Activated CD8-positive, alpha-beta T cell treated with anti-CD3 and anti-CD28 coated beads for 36 hours (primary cell): ENCODE measurements around the gene SHROOM3. TPM values are rescaled to one million over a fixed set of nuclear protein-coding genes. Genes with fewer than 3 reads are reported as not detected.

ENCODE experiments used
- ATAC-seq: fragments of 200-7000 bp; cut with Tn5 transposase; one replicate; pipeline ENCODE4 v1.10.0; 2021; ENCODE audit warnings: mild to moderate bottlenecking, moderate library complexity
- CTCF ChIA-PET: fragments of 350-600 bp; sonication (Branson Sonifier 250); formaldehyde crosslinking; loops from one replicate; lab custom pipeline; 2021; ENCODE audit warnings: antibody characterized with exemption; lab: Charles Lee
- POLR2A ChIA-PET: fragments of 350-600 bp; sonication (Branson Sonifier 250); formaldehyde crosslinking; loops from one replicate; lab custom pipeline; 2021; ENCODE audit warnings: antibody characterized with exemption; lab: Charles Lee
- DNase-seq: peaks from one replicate; pipeline ENCODE4 v3.0.0-alpha.2; 2020
- H3K27ac Mint-ChIP-seq: one replicate; pipeline ENCODE4 v1.8.0; 2021; ENCODE audit warnings: mild to moderate bottlenecking, mixed read lengths
- H3K27me3 Mint-ChIP-seq: one replicate; pipeline ENCODE4 v1.8.0; 2021; ENCODE audit warnings: mixed read lengths
- H3K36me3 Mint-ChIP-seq: one replicate; pipeline ENCODE4 v1.8.0; 2021; ENCODE audit warnings: low read depth, mixed read lengths
- H3K4me1 Mint-ChIP-seq: one replicate; pipeline ENCODE4 v1.8.0; 2021; ENCODE audit warnings: low read depth, mixed read lengths
- H3K4me3 Mint-ChIP-seq: one replicate; pipeline ENCODE4 v1.8.0; 2021; ENCODE audit warnings: mild to moderate bottlenecking, moderate library complexity, mixed read lengths
- H3K9me3 Mint-ChIP-seq: one replicate; pipeline ENCODE4 v1.8.0; 2021; ENCODE audit warnings: mixed read lengths
- CTCF ChIP-seq: fragments of 200-600 bp; IDR thresholded peaks from one replicate; pipeline ENCODE4 v1.8.0; 2022; ENCODE audit warnings: antibody characterized with exemption, mild to moderate bottlenecking
- intact Hi-C: fragments of 100-400 bp; cut with micrococcal nuclease; formaldehyde crosslinking; loops from one replicate; pipeline ENCODE4 v1.10.0; 2022
- total RNA-seq, 2 experiments: library from RNA; stranded (reverse); gene quantifications; one replicate each; pipeline ENCODE4 v1.2.3, GENCODE V29; 2021

Gene SHROOM3
- total RNA-seq, 2 experiments from 2014 or later: not detected

GRCh38 chr4:76637712-76638361 is 202.8 kb downstream of the SHROOM3 start:
- Mint-ChIP-seq H3K27me3 (peaks cover 19% of the 10 kb centered on the region), H3K9me3 (no peaks in the 10 kb centered on the region), H3K4me3 (no peak overlapping the region), H3K4me1 (no peaks in the 10 kb centered on the region), H3K27ac (no peak overlapping the region), H3K36me3 (no peaks in the 10 kb centered on the region)
- ATAC-seq: no peak
- no peak for TF ChIP-seq CTCF
- ChIA-PET POLR2A (no interaction called here), CTCF (interaction anchor here (0.7 to 1.0 kb wide), 2 partner anchors 15 to 244 kb away, joined by 3 read pairs; no protein-coding TSS in a partner anchor)
- intact Hi-C loops: no loop called here
- DNase-seq: no peak

- CTCF ChIA-PET: interaction anchor here (1.0 kb wide), 1 partner anchor 134 kb away, joined by 3 read pairs; no protein-coding TSS in a partner anchor
- DNase-seq (no peak), ATAC-seq (no peak)
- no peak for TF ChIP-seq CTCF
- Mint-ChIP-seq H3K4me3 (no peak overlapping the region), H3K27me3 (peaks cover 16% of the 10 kb centered on the region), H3K36me3 (no peaks in the 10 kb centered on the region), H3K27ac (no peak overlapping the region), H3K9me3 (no peaks in the 10 kb centered on the region), H3K4me1 (no peaks in the 10 kb centered on the region)
- intact Hi-C loops: no loop called here
- POLR2A ChIA-PET: no interaction called here
These were observed 204.3 kb downstream of the SHROOM3 start for GRCh38 chr4:76639288-76639687.

GRCh38 chr4:76640353-76640910 is 205.4 kb downstream of the SHROOM3 start:
- no peaks in the 10 kb centered on the region for H3K36me3 Mint-ChIP-seq
- ChIA-PET CTCF (no interaction called here), POLR2A (no interaction called here)
- intact Hi-C loops: no loop called here
- ATAC-seq (no peak), DNase-seq (no peak)
- no peak overlapping the region for H3K27ac Mint-ChIP-seq
- TF ChIP-seq CTCF: no peak
- H3K4me1 Mint-ChIP-seq: no peaks in the 10 kb centered on the region
- H3K4me3 Mint-ChIP-seq: no peak overlapping the region
- H3K9me3 Mint-ChIP-seq: no peaks in the 10 kb centered on the region
- H3K27me3 Mint-ChIP-seq: peaks cover 13% of the 10 kb centered on the region

GRCh38 chr4:76641351-76641750 is 206.3 kb downstream of the SHROOM3 start:
- TF ChIP-seq CTCF: no peak
- CTCF ChIA-PET: no interaction called here
- H3K4me3 Mint-ChIP-seq: no peak overlapping the region
- H3K9me3 Mint-ChIP-seq: no peaks in the 10 kb centered on the region
- no peak for DNase-seq
- no peaks in the 10 kb centered on the region for H3K4me1 Mint-ChIP-seq
- ATAC-seq: no peak
- H3K36me3 Mint-ChIP-seq: no peaks in the 10 kb centered on the region
- peaks cover 15% of the 10 kb centered on the region for H3K27me3 Mint-ChIP-seq
- intact Hi-C loops: no loop called here
- POLR2A ChIA-PET: no interaction called here
- H3K27ac Mint-ChIP-seq: no peak overlapping the region

- no peaks in the 10 kb centered on the region for H3K4me1 Mint-ChIP-seq
- H3K9me3 Mint-ChIP-seq: no peaks in the 10 kb centered on the region
- no peak for ATAC-seq
- intact Hi-C loops: no loop called here
- CTCF ChIA-PET: no interaction called here
- H3K4me3 Mint-ChIP-seq: no peak overlapping the region
- peaks cover 16% of the 10 kb centered on the region for H3K27me3 Mint-ChIP-seq
- no peak for TF ChIP-seq CTCF
- DNase-seq: no peak
- H3K36me3 Mint-ChIP-seq: no peaks in the 10 kb centered on the region
- H3K27ac Mint-ChIP-seq: no peak overlapping the region
- POLR2A ChIA-PET: no interaction called here
These were observed 206.7 kb downstream of the SHROOM3 start for GRCh38 chr4:76641758-76642157.
